GM06990 (cell line): Measurements from ENCODE around the gene ARF3.

Source experiments
- DNase-seq: peaks from one replicate; pipeline ENCODE4 v3.0.0-alpha.2; 2011; ENCODE audit not compliant: insufficient read length; ENCODE audit errors: extremely low read depth
- H3K27me3 ChIP-seq: replicated peaks from 2 replicates; pipeline ENCODE4 v1.6.0; 2011; ENCODE audit warnings: low read length; ENCODE audit not compliant: control insufficient read depth, insufficient read depth
- H3K36me3 ChIP-seq: 2 replicates; pipeline ENCODE4 v1.5.1; 2011; ENCODE audit warnings: low read length; ENCODE audit not compliant: control insufficient read depth, insufficient read depth
- H3K4me3 ChIP-seq: replicated peaks from 2 replicates; pipeline ENCODE4 v1.5.1; 2011; ENCODE audit warnings: low read depth, mild to moderate bottlenecking, control low read depth, low read length
- TF ChIP-seq, protein P1 (sequence below): IDR thresholded peaks from 2 replicates; pipeline ENCODE4 v1.5.1; 2011; ENCODE audit warnings: low read length, control low read depth, mild to moderate bottlenecking, inconsistent platforms; ENCODE audit not compliant: insufficient read depth, poor library complexity, severe bottlenecking

Gene ARF3

GRCh38 chr12:48890657-48891418 is 66.4 kb downstream of the ARF3 start:
- TF ChIP-seq, protein P1, sequence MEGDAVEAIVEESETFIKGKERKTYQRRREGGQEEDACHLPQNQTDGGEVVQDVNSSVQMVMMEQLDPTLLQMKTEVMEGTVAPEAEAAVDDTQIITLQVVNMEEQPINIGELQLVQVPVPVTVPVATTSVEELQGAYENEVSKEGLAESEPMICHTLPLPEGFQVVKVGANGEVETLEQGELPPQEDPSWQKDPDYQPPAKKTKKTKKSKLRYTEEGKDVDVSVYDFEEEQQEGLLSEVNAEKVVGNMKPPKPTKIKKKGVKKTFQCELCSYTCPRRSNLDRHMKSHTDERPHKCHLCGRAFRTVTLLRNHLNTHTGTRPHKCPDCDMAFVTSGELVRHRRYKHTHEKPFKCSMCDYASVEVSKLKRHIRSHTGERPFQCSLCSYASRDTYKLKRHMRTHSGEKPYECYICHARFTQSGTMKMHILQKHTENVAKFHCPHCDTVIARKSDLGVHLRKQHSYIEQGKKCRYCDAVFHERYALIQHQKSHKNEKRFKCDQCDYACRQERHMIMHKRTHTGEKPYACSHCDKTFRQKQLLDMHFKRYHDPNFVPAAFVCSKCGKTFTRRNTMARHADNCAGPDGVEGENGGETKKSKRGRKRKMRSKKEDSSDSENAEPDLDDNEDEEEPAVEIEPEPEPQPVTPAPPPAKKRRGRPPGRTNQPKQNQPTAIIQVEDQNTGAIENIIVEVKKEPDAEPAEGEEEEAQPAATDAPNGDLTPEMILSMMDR = peak; percentile 98
- Histone ChIP-seq H3K27me3 (no peaks in the 10 kb centered on the region; the same call in 1 of the 2 replicates), H3K36me3 (no peaks in the 10 kb centered on the region), H3K4me3 (0 out of 2 replicates have a peak overlapping the region, but pooled peaks have one; percentile 19)
- DNase-seq = peak; percentile 70

- no peak for DNase-seq
- TF ChIP-seq, protein P1 = no peak
- no peak overlapping the region for H3K4me3 ChIP-seq
- no peaks in the 10 kb centered on the region for H3K36me3 ChIP-seq
- no peaks in the 10 kb centered on the region; the same call in 1 of the 2 replicates for H3K27me3 ChIP-seq
Measured at GRCh38 chr12:48889679-48890078, 67.6 kb downstream of the ARF3 start.
